ENCODE measurements around the gene CBX5.
"Not testable (repeated sequence)": the region's sequence is repeated elsewhere in the genome, so short reads cannot be mapped to it uniquely, and the experiment has no call there.

The CBX5 gene

DNA sequence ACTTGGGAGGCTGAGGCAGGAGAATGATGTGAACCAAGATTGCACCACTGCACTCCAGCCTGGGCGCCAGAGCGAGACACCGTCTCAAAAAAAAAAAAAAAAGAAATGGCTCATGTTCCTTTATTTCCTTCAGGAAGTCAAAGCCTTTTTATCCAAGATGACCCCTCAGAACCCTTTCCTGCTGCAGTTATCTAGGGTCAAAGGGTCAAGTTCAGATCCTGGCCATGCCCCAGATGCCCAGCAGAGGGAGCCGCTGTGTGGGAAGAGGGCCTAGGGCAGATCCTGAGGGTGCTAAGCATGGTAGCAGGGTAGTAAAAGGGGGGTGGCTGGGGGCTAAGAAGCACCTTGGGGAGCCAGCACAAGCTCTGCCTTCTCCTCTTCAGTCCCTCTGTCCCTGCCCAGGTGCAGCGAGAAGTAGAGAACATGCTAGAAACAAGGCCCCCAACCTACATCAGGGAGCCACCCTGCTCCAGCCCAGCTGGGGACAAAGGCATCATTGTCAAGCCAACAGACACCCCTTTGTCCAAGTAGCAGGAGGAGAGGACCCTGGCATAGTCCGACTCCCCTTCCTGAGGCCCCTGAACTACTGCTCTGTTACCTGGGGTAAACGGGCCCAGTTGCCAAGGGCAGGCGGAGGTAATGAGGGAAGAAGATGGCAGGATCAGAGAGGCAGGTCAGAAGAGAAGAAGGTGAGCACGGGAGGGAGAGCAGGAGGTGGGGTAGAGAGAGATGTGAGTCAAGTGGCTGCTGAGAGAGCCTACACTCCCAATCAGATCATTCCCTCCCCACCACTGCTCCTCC lies 14.4 kb upstream of the CBX5 start:
- peak; percentile 44 for DNase-seq

DNA sequence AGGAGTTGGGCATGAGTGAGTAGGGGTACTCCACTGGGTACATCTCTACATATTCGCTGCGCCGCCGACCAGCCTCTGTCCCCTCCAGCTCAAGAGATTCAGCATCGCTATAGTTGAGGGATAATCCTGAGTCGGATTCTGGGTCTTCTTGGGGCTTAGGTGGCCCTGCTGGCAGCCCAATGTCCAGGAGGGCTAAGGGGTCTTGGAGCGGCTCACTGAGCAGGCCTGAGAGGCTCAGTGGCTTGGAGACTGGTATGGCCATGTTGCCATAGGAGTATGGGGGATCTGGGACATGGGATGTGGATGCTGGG lies 13.0 kb upstream of the CBX5 start:
- DNase-seq = no peak

DNA sequence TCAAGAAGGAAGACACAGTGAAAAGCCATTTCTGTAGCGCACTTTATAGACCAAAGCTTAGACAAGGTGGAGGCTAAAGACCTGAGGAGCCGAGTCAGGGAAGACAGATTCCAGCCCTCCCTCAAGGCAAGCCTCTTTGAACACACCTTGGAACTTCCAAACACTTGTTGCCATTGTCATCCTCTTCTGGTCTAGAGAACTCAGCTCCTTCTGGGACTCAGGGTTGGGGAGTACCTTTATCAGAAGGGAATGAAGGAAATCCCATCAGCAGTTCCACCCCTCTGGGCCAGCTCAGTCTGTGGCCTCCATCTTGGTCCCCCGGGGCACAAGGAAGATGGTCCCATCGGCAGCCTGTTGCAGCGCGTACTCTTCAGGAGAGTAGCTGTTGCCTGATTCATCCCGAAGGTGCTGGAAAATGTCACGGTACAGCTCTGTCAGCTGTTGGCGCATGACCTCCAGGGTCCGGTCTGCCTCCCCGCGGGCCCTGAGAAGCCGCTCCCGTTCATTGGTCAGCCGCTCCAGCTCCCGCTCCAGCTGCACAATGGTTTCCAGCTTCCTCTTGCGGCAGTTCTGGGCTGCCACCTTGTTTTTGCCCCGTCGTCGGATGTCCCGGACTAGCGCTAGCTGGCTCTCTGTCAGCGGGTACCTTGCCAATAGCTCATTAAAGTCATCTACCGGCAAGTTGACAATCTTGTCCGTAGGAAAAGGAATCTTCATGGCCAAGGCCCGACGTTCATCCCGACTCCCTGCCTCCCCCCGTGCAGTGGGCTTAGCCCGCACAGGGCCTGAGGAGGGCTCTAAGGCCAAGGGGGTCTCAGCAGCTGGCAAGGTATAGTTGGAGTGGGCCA lies 12.4 kb upstream of the CBX5 start:
- no peak for DNase-seq

DNA sequence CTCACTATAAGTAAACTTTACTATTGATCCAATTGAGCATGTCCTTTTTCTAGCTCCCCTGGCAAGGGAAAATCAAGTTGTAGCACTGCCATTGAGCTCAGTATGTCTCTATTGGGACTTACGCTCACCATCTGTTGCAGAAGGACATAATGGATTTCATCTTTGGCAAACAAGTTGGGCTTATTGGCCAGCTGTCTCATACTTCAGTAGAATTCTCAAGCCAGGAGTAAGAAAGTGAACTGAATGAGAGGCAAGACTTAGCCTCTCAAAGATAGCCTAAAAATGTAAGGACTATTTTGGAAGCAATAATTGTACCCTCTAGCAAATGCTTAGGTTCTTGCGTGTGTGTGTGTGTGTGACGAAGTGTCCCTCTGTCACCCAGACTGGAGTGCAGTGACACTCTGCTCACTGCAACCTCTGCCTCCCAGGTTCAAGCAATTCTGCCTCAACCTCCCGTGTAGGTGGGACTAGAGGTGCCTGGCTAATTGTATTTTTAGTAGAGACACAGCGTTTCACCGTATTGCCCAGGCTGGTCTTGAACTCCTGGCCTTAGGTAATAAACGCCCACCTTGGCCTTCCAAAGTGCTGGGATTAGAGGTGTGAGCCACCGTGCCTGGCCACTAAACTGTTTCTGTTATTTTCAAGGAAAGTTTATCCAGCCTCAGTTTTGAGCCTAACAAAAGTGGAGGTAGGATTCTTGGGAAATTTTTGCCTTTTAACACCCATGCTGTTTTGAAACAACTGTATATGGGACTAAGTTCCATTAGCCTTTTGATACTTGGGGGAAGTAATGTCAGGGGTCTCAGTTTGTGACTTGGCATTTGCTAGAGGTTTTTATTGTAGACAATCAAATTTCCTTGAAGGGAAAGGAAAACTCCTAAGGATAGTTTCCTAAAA lies 7.6 kb upstream of the CBX5 start:
- DNase-seq = no peak

GRCh38 chr12:54286042-54287030 lies 6.4 kb upstream of the CBX5 start:
- no peak for DNase-seq

- no peak for DNase-seq
These were observed 5.5 kb upstream of the CBX5 start for GRCh38 chr12:54285150-54286041.

DNA sequence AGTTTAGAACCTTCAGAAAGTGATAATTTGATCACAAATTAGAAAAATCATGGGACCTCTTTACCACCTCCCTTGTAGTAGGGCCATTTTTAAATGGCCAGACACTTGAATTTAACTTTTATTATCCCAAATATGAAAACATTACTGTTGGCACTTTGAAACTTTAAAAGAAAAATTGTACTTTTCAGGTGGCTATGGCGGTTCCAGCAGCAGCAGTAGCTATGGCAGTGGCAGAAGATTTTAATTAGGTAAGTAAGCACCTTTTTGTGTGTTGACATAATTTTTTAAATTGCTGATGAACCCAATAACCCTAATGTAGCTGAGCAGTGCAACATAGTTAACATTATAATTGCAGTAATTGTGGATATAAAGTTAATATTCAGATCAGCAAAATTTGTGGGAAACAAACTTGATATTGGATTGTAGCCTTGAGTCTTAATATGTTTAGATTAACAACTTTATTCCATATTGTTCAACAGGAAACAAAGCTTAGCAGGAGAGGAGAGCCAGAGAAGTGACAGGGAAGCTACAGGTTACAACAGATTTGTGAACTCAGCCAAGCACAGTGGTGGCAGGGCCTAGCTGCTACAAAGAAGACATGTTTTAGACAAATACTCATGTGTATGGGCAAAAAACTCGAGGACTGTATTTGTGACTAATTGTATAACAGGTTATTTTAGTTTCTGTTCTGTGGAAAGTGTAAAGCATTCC lies 4.3 kb upstream of the CBX5 start:
- not testable (repeated sequence) for DNase-seq

DNA sequence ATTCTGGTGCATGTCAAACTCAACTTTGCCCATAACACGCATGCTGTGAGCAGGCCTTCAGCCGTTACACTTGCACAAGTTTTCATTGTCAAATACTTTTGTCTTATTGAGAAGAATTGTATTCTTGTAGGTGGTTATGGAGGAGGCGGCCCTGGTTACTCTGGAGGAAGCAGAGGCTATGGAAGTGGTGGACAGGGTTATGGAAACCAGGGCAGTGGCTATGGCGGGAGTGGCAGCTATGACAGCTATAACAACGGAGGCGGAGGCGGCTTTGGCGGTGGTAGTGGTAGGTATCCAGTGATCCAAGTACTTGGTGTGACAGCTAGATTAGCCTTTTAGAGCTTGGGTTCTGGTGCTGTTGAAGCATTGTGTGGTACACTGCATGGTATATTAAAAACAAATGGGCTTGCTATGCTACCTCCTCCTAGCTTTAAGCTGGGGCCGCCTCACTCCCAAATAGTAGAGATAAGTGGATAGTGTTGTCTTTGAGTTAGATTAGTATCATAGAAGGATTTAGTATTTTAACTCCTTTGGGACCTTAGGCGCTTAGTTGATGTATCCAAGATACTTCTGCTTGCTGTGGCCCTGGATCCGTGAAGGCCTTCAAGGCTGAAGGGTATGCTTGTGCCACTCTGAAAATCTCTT lies 3.1 kb upstream of the CBX5 start:
- DNase-seq = no peak

GRCh38 chr12:54281694-54282093 lies 1.8 kb upstream of the CBX5 start:
- not testable (repeated sequence) for DNase-seq

DNA sequence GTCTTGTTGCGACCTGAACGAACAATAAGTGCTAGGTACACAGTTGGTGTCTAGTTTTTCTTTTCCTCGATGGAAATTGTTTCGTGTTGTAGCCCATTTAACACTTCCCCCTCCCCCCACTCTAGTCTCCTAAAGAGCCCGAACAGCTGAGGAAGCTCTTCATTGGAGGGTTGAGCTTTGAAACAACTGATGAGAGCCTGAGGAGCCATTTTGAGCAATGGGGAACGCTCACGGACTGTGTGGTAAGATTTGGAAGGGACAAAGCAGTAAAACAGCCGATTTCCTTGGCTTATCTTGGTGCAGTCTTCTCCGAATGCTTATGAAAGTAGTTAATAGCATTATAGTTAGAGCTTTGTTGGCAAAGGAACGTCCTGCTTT lies 1.3 kb upstream of the CBX5 start:
- not testable (repeated sequence) for DNase-seq

- DNase-seq = peak; percentile 98
These were observed 742 bp upstream of the CBX5 start, which contains the start of gene HNRNPA1 for GRCh38 chr12:54280468-54281260. Gene HNRNPA1 (plus strand): TSS chr12:54280726. CDS start chr12:54280808, 82 bp downstream.

DNA sequence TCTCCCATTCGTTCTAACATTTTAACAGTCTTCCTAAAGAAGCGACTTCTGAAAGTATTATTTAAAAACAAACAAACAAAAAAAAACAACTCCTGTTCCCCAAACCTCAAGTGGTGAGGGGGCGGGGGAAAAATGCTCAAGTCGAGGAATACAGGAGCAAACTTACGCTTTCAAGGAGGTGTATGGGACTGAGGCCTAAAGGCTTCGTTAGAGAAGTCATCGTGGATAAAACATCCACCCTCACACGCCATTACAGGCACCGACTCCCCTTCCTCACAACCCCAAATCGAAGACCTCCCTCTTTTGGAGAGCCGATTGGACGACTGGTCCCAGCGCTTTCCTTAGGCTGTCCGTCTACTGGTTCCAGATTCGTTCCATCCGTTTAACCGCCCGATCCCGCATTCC lies 693 bp downstream of the CBX5 start:
- DNase-seq = no peak

DNA sequence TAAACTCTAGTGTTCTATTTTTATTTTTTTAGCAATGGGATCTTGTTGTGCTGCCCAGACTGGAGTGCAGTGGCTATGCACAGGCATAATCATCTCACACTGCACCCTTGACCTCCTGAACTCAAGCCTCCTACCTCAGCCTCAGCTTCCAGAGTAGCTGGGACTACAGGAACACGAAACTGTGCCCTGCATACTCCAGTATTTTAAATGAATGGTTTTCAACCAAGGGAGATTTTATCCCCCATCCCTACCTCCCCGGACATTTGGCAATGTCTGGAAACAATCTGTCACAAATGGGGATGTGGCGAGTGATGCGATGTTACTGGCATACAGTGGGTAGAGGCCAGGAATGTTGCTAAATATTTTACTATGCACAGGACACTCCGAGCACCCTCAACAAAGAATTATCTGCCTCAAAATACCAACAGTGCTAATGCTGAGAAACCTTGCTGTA lies 2.1 kb downstream of the CBX5 start:
- DNase-seq = no peak

DNA sequence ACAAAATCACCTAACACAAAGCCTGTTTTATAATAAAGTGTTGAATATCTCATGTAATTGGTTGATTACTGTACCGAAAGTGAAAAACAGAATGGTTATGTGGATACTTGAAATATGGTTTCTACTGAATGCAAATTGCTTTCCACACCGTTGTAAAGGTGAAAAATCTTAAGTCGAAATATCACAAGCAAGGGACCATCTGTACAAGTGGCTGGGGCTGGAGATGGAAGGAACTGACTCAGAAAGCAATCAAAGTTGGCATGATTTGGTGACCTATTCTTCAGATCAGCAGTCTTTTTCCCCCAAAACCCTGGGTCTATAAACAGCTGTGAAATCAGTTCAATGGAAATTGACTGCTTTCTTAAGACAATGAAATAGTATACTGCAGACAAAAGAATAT lies 3.6 kb downstream of the CBX5 start:
- DNase-seq = no peak

GRCh38 chr12:54273981-54274380 lies 5.9 kb downstream of the CBX5 start:
- DNase-seq = peak; percentile 54

- no peak for DNase-seq
These were observed 7.7 kb downstream of the CBX5 start for GRCh38 chr12:54272214-54272613.

GRCh38 chr12:54270345-54270744 lies 9.6 kb downstream of the CBX5 start:
- DNase-seq = no peak

DNA sequence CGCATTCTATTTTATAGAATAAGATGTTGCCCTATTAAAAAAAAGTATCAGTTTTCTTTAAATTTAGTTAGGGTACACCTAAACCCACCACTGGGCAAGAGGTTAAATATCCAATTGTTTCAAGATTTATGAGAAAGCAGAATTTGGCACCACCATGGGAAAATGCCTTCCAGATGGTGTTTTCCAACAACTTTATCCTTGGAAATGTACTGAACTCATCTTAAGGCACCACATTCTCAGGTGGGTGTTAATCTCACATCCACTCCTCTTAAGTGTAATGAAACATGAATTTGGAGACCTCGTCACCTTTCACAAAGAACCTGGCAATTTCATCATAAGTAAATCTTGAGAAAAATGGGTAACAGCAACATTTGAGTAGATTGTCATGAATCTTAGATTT lies 13.1 kb downstream of the CBX5 start:
- DNase-seq = no peak

- no peak for DNase-seq
These were observed 14.5 kb downstream of the CBX5 start for GRCh38 chr12:54265364-54265812.

Measured in NCI-H510A treated with DMSO at 0.1 percent for 48 hours (cell line).